ENCODE results near the gene ANKFY1.
A peak's percentile ranks its signal among the peaks of the same experiment; 100 is the strongest.

Gene ANKFY1

GRCh38 chr17:4162775-4163466 is 100.9 kb downstream of the ANKFY1 start:
- DNase-seq (ENCODE audit: low read depth, low spot score): no peak
- in situ Hi-C loops (cut with HindIII; ENCODE audit: low sequenced_read_pairs): no loop called here

GRCh38 chr17:4162321-4162720 is 101.5 kb downstream of the ANKFY1 start:
- no peak overlapping the region for H3K4me3 ChIP-seq (ENCODE audit: low read depth, low read length)
- TF ChIP-seq CTCF (IDR thresholded peaks at IDR 0.05; ENCODE audit: low read depth, low read length): no peak
- in situ Hi-C loops (cut with HindIII; ENCODE audit: low sequenced_read_pairs): no loop called here
- DNase-seq (ENCODE audit: low read depth, low spot score): no peak

More at GRCh38 chr17:4162775-4163466, 100.9 kb downstream of the ANKFY1 start:
- H3K4me3 ChIP-seq (ENCODE audit: low read depth, low read length): no peak overlapping the region
- no peak for TF ChIP-seq CTCF (IDR thresholded peaks at IDR 0.05; ENCODE audit: low read depth, low read length)

- TF ChIP-seq CTCF (IDR thresholded peaks at IDR 0.05; ENCODE audit: low read depth, low read length): no peak
- H3K4me3 ChIP-seq (ENCODE audit: low read depth, low read length): no peak overlapping the region
- DNase-seq (ENCODE audit: low read depth, low spot score): no peak
- in situ Hi-C loops (cut with HindIII; ENCODE audit: low sequenced_read_pairs): no loop called here
Observed at GRCh38 chr17:4161967-4162305, 101.8 kb downstream of the ANKFY1 start.

GRCh38 chr17:4161192-4161966 is 102.4 kb downstream of the ANKFY1 start:
- DNase-seq (ENCODE audit: low read depth, low spot score): peak; percentile 82
- in situ Hi-C loops (cut with HindIII; ENCODE audit: low sequenced_read_pairs): no loop called here
- TF ChIP-seq CTCF (IDR thresholded peaks at IDR 0.05; ENCODE audit: low read depth, low read length): peak; percentile 26
- H3K4me3 ChIP-seq (ENCODE audit: low read depth, low read length): no peak overlapping the region

- in situ Hi-C loops (cut with HindIII; ENCODE audit: low sequenced_read_pairs): no loop called here
- no peak for DNase-seq (ENCODE audit: low read depth, low spot score)
- TF ChIP-seq CTCF (IDR thresholded peaks at IDR 0.05; ENCODE audit: low read depth, low read length): no peak
Observed at GRCh38 chr17:4160294-4160859, 103.4 kb downstream of the ANKFY1 start.

GRCh38 chr17:4159761-4160160 is 104.0 kb downstream of the ANKFY1 start:
- DNase-seq (ENCODE audit: low read depth, low spot score): no peak
- H3K4me3 ChIP-seq (ENCODE audit: low read depth, low read length): no peak overlapping the region
- no peak for TF ChIP-seq CTCF (IDR thresholded peaks at IDR 0.05; ENCODE audit: low read depth, low read length)
- in situ Hi-C loops (cut with HindIII; ENCODE audit: low sequenced_read_pairs): no loop called here

More at GRCh38 chr17:4160294-4160859, 103.4 kb downstream of the ANKFY1 start:
- no peak overlapping the region for H3K4me3 ChIP-seq (ENCODE audit: low read depth, low read length)

Data from astrocyte of the spinal cord (primary cell).